DMS153 treated with DMSO at 0.1 percent for 48 hours (cell line): ENCODE results near the gene NR2F2.

Source experiments
- DNase-seq: peaks from one replicate; lab custom pipeline; 2025; ENCODE audit not compliant: unreplicated experiment; lab: John Stamatoyannopoulos, UW

The NR2F2 gene

GRCh38 chr15:96330450-96331143 is at the start of gene NR2F2:
TSS of gene NR2F2 (plus strand) at chr15:96330700. CDS start at chr15:96332106, 1,406 bp downstream.
- DNase-seq: no peak

GRCh38 chr15:96285305-96285704 is 45.2 kb upstream of the NR2F2 start:
- DNase-seq: no peak

- DNase-seq: no peak
Observed at GRCh38 chr15:96285729-96286254, 44.7 kb upstream of the NR2F2 start.

GRCh38 chr15:96290679-96291078 is 39.8 kb upstream of the NR2F2 start:
- no peak for DNase-seq

GRCh38 chr15:96292635-96293034 is 37.9 kb upstream of the NR2F2 start:
- DNase-seq: no peak

GRCh38 chr15:96293441-96293840 is 37.1 kb upstream of the NR2F2 start:
- DNase-seq: no peak

GRCh38 chr15:96294766-96295165 is 35.7 kb upstream of the NR2F2 start:
- DNase-seq: no peak

GRCh38 chr15:96296264-96296663 is 34.2 kb upstream of the NR2F2 start:
- no peak for DNase-seq

GRCh38 chr15:96297783-96298182 is 32.7 kb upstream of the NR2F2 start:
- no peak for DNase-seq

GRCh38 chr15:96298217-96298616 is 32.3 kb upstream of the NR2F2 start:
- DNase-seq: no peak

GRCh38 chr15:96300836-96301235 is 29.7 kb upstream of the NR2F2 start:
- DNase-seq: no peak

GRCh38 chr15:96303503-96304056 is 26.9 kb upstream of the NR2F2 start:
- DNase-seq: no peak

- DNase-seq: no peak
Observed at GRCh38 chr15:96304839-96305238, 25.7 kb upstream of the NR2F2 start.

- no peak for DNase-seq
Observed at GRCh38 chr15:96306321-96306720, 24.2 kb upstream of the NR2F2 start.

GRCh38 chr15:96307856-96308394 is 22.6 kb upstream of the NR2F2 start:
- no peak for DNase-seq

- DNase-seq: no peak
Observed at GRCh38 chr15:96309143-96309660, 21.3 kb upstream of the NR2F2 start.

GRCh38 chr15:96311256-96311955 is 19.1 kb upstream of the NR2F2 start:
- no peak for DNase-seq

GRCh38 chr15:96311956-96312294 is 18.6 kb upstream of the NR2F2 start:
- DNase-seq: no peak

- DNase-seq: no peak
Observed at GRCh38 chr15:96312641-96313335, 17.7 kb upstream of the NR2F2 start.

GRCh38 chr15:96314518-96314917 is 16.0 kb upstream of the NR2F2 start:
- no peak for DNase-seq

- DNase-seq: no peak
Observed at GRCh38 chr15:96314963-96315362, 15.5 kb upstream of the NR2F2 start.
